B cell (primary cell): ENCODE data around the gene TNPO1. TPM values are rescaled to one million over a fixed set of nuclear protein-coding genes. Genes with fewer than 3 reads are reported as not detected.

Experiments
- ATAC-seq: fragments of 200-7000 bp; cut with Tn5 transposase; one replicate; pipeline ENCODE4 v1.10.0; 2021; ENCODE audit warnings: low read depth, mild to moderate bottlenecking, moderate number of reproducible peaks, moderate library complexity
- CTCF ChIA-PET: fragments of 350-600 bp; sonication (Branson Sonifier 250); formaldehyde crosslinking; loops from one replicate; lab custom pipeline; 2021; ENCODE audit warnings: antibody characterized with exemption, inconsistent platforms; lab: Charles Lee
- POLR2A ChIA-PET: fragments of 350-600 bp; sonication (Branson Sonifier 250); formaldehyde crosslinking; loops from one replicate; lab custom pipeline; 2021; ENCODE audit warnings: antibody characterized with exemption; lab: Charles Lee
- DNase-seq: peaks from one replicate; pipeline ENCODE4 v3.0.0; 2013
- H2AFZ ChIP-seq: 2 replicates; pipeline ENCODE4 v1.6.1; 2012; ENCODE audit warnings: mild to moderate bottlenecking, low read depth, low read length; ENCODE audit not compliant: insufficient read depth, poor library complexity, severe bottlenecking
- H3K27ac ChIP-seq, 2 donors: 1 replicate in 1 of 2; 2 replicates in 1 of 2; pipeline ENCODE4 v1.5.1; 2012 to 2013; ENCODE audit warnings: low read length in 2 of 2, mild to moderate bottlenecking in 2 of 2, moderate library complexity in 1 of 2
- H3K27me3 ChIP-seq, 4 experiments: fragments of 200-600 bp in 1 of 4; sonication (generic) in 1 of 4; replicated peaks in 1 of 4; 1 replicate in 2 of 4; 2 replicates in 2 of 4; pipeline versions ENCODE4 v1.6.1 to v1.7.0; 2013 to 2016; ENCODE audit warnings: low read length in 3 of 4, mild to moderate bottlenecking in 2 of 4, mixed read lengths in 1 of 4, moderate library complexity in 1 of 4; ENCODE audit not compliant: insufficient read depth in 4 of 4, control insufficient read depth in 3 of 4; ENCODE audit errors: control extremely low read depth in 1 of 4
- H3K36me3 ChIP-seq, 2 experiments: replicated peaks in 1 of 2; 1 replicate in 1 of 2; 2 replicates in 1 of 2; pipeline versions ENCODE4 v1.6.1 to v1.7.1; 2013; ENCODE audit warnings: low read length in 1 of 2; ENCODE audit not compliant: insufficient read depth in 2 of 2, control insufficient read depth in 1 of 2; ENCODE audit errors: control extremely low read depth in 1 of 2, extremely low read depth in 1 of 2
- H3K4me1 ChIP-seq, 2 donors: fragments of 200-600 bp in 1 of 2; sonication (generic) in 1 of 2; 1 replicate in 1 of 2; 2 replicates in 1 of 2; pipeline versions ENCODE4 v1.5.1 to v1.6.1; 2013 to 2017; ENCODE audit warnings: low read length in 2 of 2; ENCODE audit not compliant: control insufficient read depth in 2 of 2, insufficient read depth in 2 of 2
- H3K4me2 ChIP-seq: replicated peaks from 2 replicates; pipeline ENCODE3; 2012; ENCODE audit warnings: mild to moderate bottlenecking, low read depth, low read length; ENCODE audit not compliant: poor library complexity, severe bottlenecking
- H3K4me3 ChIP-seq, 5 experiments: fragments of 200-600 bp in 1 of 5; sonication (generic) in 1 of 5; 1 replicate in 3 of 5; 2 replicates in 2 of 5; pipeline versions ENCODE4 v1.5.1 to v1.7.0; 2011 to 2016; ENCODE audit warnings: low read length in 4 of 5, mild to moderate bottlenecking in 4 of 5, low read depth in 2 of 5, control low read depth in 1 of 5, moderate library complexity in 1 of 5; ENCODE audit not compliant: insufficient read depth in 1 of 5; ENCODE audit errors: control extremely low read depth in 1 of 5, extremely low read depth in 1 of 5
- H3K79me2 ChIP-seq: fragments of 200-600 bp; sonication (generic); one replicate; pipeline ENCODE4 v1.6.0; 2016; ENCODE audit warnings: low read length; ENCODE audit not compliant: control insufficient read depth, insufficient read depth
- H3K9ac ChIP-seq: fragments of 200-600 bp; sonication (generic); 2 replicates; pipeline ENCODE4 v1.6.1; 2017; ENCODE audit warnings: mild to moderate bottlenecking, low read length, moderate library complexity
- H3K9me3 ChIP-seq, 3 donors: one replicate each; pipeline versions ENCODE4 v1.6.1 to v1.7.1; 2013; ENCODE audit warnings: low read length in 2 of 3; ENCODE audit not compliant: control insufficient read depth in 2 of 3, insufficient read depth in 1 of 3; ENCODE audit errors: control extremely low read depth in 1 of 3
- H4K20me1 ChIP-seq: 2 replicates; pipeline ENCODE4 v1.6.0; 2012; ENCODE audit warnings: mild to moderate bottlenecking, low read length; ENCODE audit not compliant: insufficient read depth, control insufficient read depth, poor library complexity, severe bottlenecking
- H3K27ac Mint-ChIP-seq: one replicate; pipeline ENCODE4 v1.8.0; 2021; ENCODE audit warnings: mixed read lengths
- H3K27me3 Mint-ChIP-seq: one replicate; pipeline ENCODE4 v1.8.0; 2021; ENCODE audit warnings: mixed read lengths
- H3K4me1 Mint-ChIP-seq: one replicate; pipeline ENCODE4 v1.8.0; 2021; ENCODE audit warnings: mixed read lengths
- H3K4me3 Mint-ChIP-seq: one replicate; pipeline ENCODE4 v1.8.0; 2021; ENCODE audit warnings: mixed read lengths
- H3K9me3 Mint-ChIP-seq: one replicate; pipeline ENCODE4 v1.8.0; 2022; ENCODE audit warnings: mixed read lengths; ENCODE audit not compliant: insufficient read depth
- CTCF ChIP-seq: fragments of 200-600 bp; IDR thresholded peaks from one replicate; pipeline ENCODE4 v1.8.0; 2022; ENCODE audit warnings: antibody characterized with exemption, mild to moderate bottlenecking
- EZH2 ChIP-seq: IDR thresholded peaks from 2 replicates; pipeline ENCODE4 v1.6.1; 2012; ENCODE audit warnings: borderline replicate concordance, low read depth, mild to moderate bottlenecking, moderate library complexity, low read length; ENCODE audit not compliant: insufficient read depth, poor library complexity, severe bottlenecking
- WGBS: methylation state at CpG from one replicate; pipeline ENCODE4 v1.1.5; 2013; ENCODE audit warnings: missing lambda C conversion rate; ENCODE audit not compliant: insufficient coverage; 5-methylcytosine and 5-hydroxymethylcytosine counted together
- intact Hi-C: fragments of 100-400 bp; cut with micrococcal nuclease; formaldehyde crosslinking; loops from one replicate; pipeline ENCODE4 v1.10.0; 2022
- polyA plus RNA-seq: library from polyadenylated mRNA; depleted of rRNA; stranded (reverse); fragments of >200 nt; gene quantifications from 2 replicates; pipeline ENCODE4 v1.2.3, GENCODE V29; 2012
- total RNA-seq, 2 donors: library from RNA; stranded (reverse); fragments of 120-200 nt in 1 of 2; gene quantifications; 1 replicate in 1 of 2; 2 replicates in 1 of 2; pipeline versions ENCODE4 v1.2.3 to v1.2.4, GENCODE V29; 2013 to 2022

Gene TNPO1
- total and polyA plus RNA-seq, 2 donors (not counting 1 experiment from before 2014, with no cell fraction given) = 6.4 to 102 TPM

- Mint-ChIP-seq H3K27ac (no peak overlapping the region), H3K9me3 (peaks cover 11% of the 10 kb centered on the region), H3K4me3 (no peak overlapping the region), H3K4me1 (no peaks in the 10 kb centered on the region), H3K27me3 (peaks cover 12% of the 10 kb centered on the region)
- Histone ChIP-seq H3K4me3 (no peak overlapping the region), H3K79me2 (no peaks in the 10 kb centered on the region), H3K9ac (no peak overlapping the region), H4K20me1 (no peaks in the 10 kb centered on the region), H3K4me2 (no peak overlapping the region), H3K27me3 (peaks cover 0 to 4% (median 0%) of the 10 kb centered on the region in 4 experiments), H3K9me3 (no peaks in the 10 kb centered on the region), H2AFZ (no peak overlapping the region), H3K27ac (no peak overlapping the region), H3K4me1 (no peaks in the 10 kb centered on the region), H3K36me3 (no peaks in the 10 kb centered on the region)
- WGBS = no CpG with 5 or more reads among the region's 1 CpG
- intact Hi-C loops = no loop called here
- ChIA-PET CTCF (interaction anchor here (1.5 kb wide), 1 partner anchor 172 kb away, joined by 3 read pairs; the partner anchor contains the start of gene FCHO2), POLR2A (no interaction called here)
- ATAC-seq (no peak), DNase-seq (no peak)
- no peak for TF ChIP-seq EZH2
- no peak for TF ChIP-seq CTCF
Observed at GRCh38 chr5:72783354-72783753, 33.1 kb upstream of the TNPO1 start.

- no CpG with 5 or more reads among the region's 1 CpG for WGBS
- Mint-ChIP-seq H3K4me3 (no peak overlapping the region), H3K27me3 (peaks cover 13% of the 10 kb centered on the region), H3K9me3 (peaks cover 8% of the 10 kb centered on the region), H3K27ac (no peak overlapping the region), H3K4me1 (no peaks in the 10 kb centered on the region)
- POLR2A ChIA-PET = no interaction called here
- no peak for ATAC-seq
- no peak overlapping the region for H2AFZ ChIP-seq
- H3K9ac ChIP-seq = no peak overlapping the region
- H3K27me3 ChIP-seq = peaks cover 0 to 4% (median 0%) of the 10 kb centered on the region in 4 experiments
- CTCF ChIA-PET = no interaction called here
- no peaks in the 10 kb centered on the region for H4K20me1 ChIP-seq
- H3K9me3 ChIP-seq = no peaks in the 10 kb centered on the region
- no peaks in the 10 kb centered on the region for H3K79me2 ChIP-seq
- no peak overlapping the region for H3K4me3 ChIP-seq
- H3K4me2 ChIP-seq = no peak overlapping the region
- intact Hi-C loops = no loop called here
- no peak overlapping the region for H3K27ac ChIP-seq
- no peaks in the 10 kb centered on the region for H3K36me3 ChIP-seq
- TF ChIP-seq CTCF = no peak
- TF ChIP-seq EZH2 = no peak
- DNase-seq = no peak
- H3K4me1 ChIP-seq = no peaks in the 10 kb centered on the region
Observed at GRCh38 chr5:72784129-72784528, 32.3 kb upstream of the TNPO1 start.
